GM23338 (cell line): ENCODE results near the gene DLG2. TPM values are rescaled to one million over a fixed set of nuclear protein-coding genes. Genes with fewer than 3 reads are reported as not detected.

ENCODE experiments used
- ATAC-seq: fragments of 200-7000 bp; cut with Tn5 transposase; 3 replicates; pipeline ENCODE4 v1.9.1; 2020
- DNase-seq: peaks from one replicate; pipeline ENCODE4 v3.0.0-alpha.2; 2015; ENCODE audit warnings: low spot score
- H2AFZ ChIP-seq: fragments of 200-600 bp; sonication (generic); 2 replicates; pipeline ENCODE4 v1.8.0; 2016; ENCODE audit warnings: antibody characterized with exemption, mild to moderate bottlenecking, moderate library complexity
- H3F3A ChIP-seq: fragments of 200-600 bp; sonication (generic); replicated peaks from 2 replicates; pipeline ENCODE4 v1.8.0; 2017; ENCODE audit warnings: antibody characterized with exemption, mixed run types, low read depth
- H3K27ac ChIP-seq: fragments of 200-600 bp; sonication (generic); 2 replicates; pipeline ENCODE4 v1.6.1; 2016; ENCODE audit warnings: low read depth
- H3K27me3 ChIP-seq: fragments of 200-600 bp; sonication (generic); 2 replicates; pipeline ENCODE4 v1.8.0; 2016; ENCODE audit warnings: mild to moderate bottlenecking, mixed run types, moderate library complexity; ENCODE audit not compliant: insufficient read depth
- H3K36me3 ChIP-seq: fragments of 200-600 bp; sonication (generic); 2 replicates; pipeline ENCODE4 v1.8.0; 2016; ENCODE audit warnings: mild to moderate bottlenecking; ENCODE audit not compliant: insufficient read depth
- H3K4me1 ChIP-seq: fragments of 200-600 bp; sonication (generic); 2 replicates; pipeline ENCODE4 v1.8.0; 2016; ENCODE audit warnings: mild to moderate bottlenecking, moderate library complexity; ENCODE audit not compliant: insufficient read depth
- H3K4me2 ChIP-seq: fragments of 200-600 bp; sonication (generic); 2 replicates; pipeline ENCODE4 v1.7.1; 2017; ENCODE audit warnings: mixed run types
- H3K4me3 ChIP-seq: fragments of 200-600 bp; sonication (generic); 2 replicates; pipeline ENCODE4 v1.6.1; 2016; ENCODE audit warnings: mixed run types
- H3K79me2 ChIP-seq: fragments of 200-600 bp; sonication (generic); replicated peaks from 2 replicates; pipeline ENCODE4 v1.8.0; 2017; ENCODE audit warnings: mild to moderate bottlenecking; ENCODE audit not compliant: insufficient read depth
- H3K9me2 ChIP-seq: fragments of 200-600 bp; sonication (generic); 2 replicates; pipeline ENCODE4 v1.8.0; 2017; ENCODE audit not compliant: insufficient read depth
- H4K20me1 ChIP-seq: fragments of 200-600 bp; sonication (generic); replicated peaks from 2 replicates; pipeline ENCODE4 v1.8.0; 2017; ENCODE audit warnings: mild to moderate bottlenecking; ENCODE audit not compliant: insufficient read depth
- H3K27ac Mint-ChIP-seq: 2 replicates; pipeline ENCODE4 v1.8.0; 2020; ENCODE audit warnings: inconsistent platforms, mild to moderate bottlenecking, moderate library complexity, mixed read lengths
- H3K27me3 Mint-ChIP-seq: 3 replicates; pipeline ENCODE4 v1.8.0; 2022; ENCODE audit warnings: low read depth, mild to moderate bottlenecking, moderate library complexity, mixed read lengths, inconsistent platforms; ENCODE audit not compliant: insufficient read depth, poor library complexity
- H3K36me3 Mint-ChIP-seq: 3 replicates; pipeline ENCODE4 v1.8.0; 2021; ENCODE audit warnings: low read depth, mild to moderate bottlenecking, inconsistent platforms, moderate library complexity, mixed read lengths
- H3K4me1 Mint-ChIP-seq: 3 replicates; pipeline ENCODE4 v1.8.0; 2020; ENCODE audit warnings: mild to moderate bottlenecking, inconsistent platforms, mixed read lengths
- H3K4me3 Mint-ChIP-seq: 3 replicates; pipeline ENCODE4 v1.8.0; 2021; ENCODE audit warnings: moderate library complexity, mild to moderate bottlenecking, inconsistent platforms, mixed read lengths
- H3K9me3 Mint-ChIP-seq: 3 replicates; pipeline ENCODE4 v1.8.0; 2020; ENCODE audit warnings: moderate library complexity, mild to moderate bottlenecking, inconsistent platforms, mixed read lengths
- CREB1 ChIP-seq: fragments of 250-450 bp; sonication (Bioruptor Pico); IDR thresholded peaks from 2 replicates; pipeline ENCODE4 v1.5.0; 2020; ENCODE audit warnings: low read depth, mild to moderate bottlenecking, moderate library complexity
- EZH2 ChIP-seq: fragments of 200-600 bp; sonication (generic); IDR thresholded peaks from one replicate; pipeline ENCODE4 v1.8.0; 2017; ENCODE audit warnings: antibody characterized with exemption, mild to moderate bottlenecking, low read depth; ENCODE audit not compliant: unreplicated experiment
- EZH2phosphoT487 ChIP-seq: fragments of 200-600 bp; sonication (generic); IDR thresholded peaks from one replicate; pipeline ENCODE4 v1.8.1; 2018; ENCODE audit warnings: antibody characterized with exemption; ENCODE audit not compliant: unreplicated experiment
- JUNB ChIP-seq: IDR thresholded peaks from one replicate; pipeline ENCODE4 v1.6.1; 2016; ENCODE audit warnings: antibody characterized with exemption; ENCODE audit not compliant: unreplicated experiment
- NANOG ChIP-seq: IDR thresholded peaks from 2 replicates; pipeline ENCODE4 v1.6.1; 2016; ENCODE audit warnings: antibody characterized with exemption, borderline replicate concordance
- POLR2AphosphoS5 ChIP-seq: IDR thresholded peaks from 2 replicates; pipeline ENCODE4 v1.6.1; 2016; ENCODE audit warnings: antibody characterized with exemption, low read depth
- ZNF114 ChIP-seq: fragments of 250-450 bp; sonication (Bioruptor Pico); IDR thresholded peaks from 2 replicates; pipeline ENCODE4 v1.5.0; 2020; ENCODE audit warnings: mild to moderate bottlenecking, moderate library complexity
- ZNF331 ChIP-seq: fragments of 250-450 bp; sonication (Bioruptor Pico); IDR thresholded peaks from 2 replicates; pipeline ENCODE4 v1.5.0; 2020; ENCODE audit warnings: low read depth, mild to moderate bottlenecking, moderate library complexity
- polyA plus RNA-seq: library from polyadenylated mRNA; unstranded; fragments of >200 nt; fragmentation: Nextera tagmentation; extraction: Ambion mirVana; gene quantifications from 2 replicates; pipeline ENCODE4 v1.2.1, GENCODE V29; 2016
- total RNA-seq: library from RNA; depleted of rRNA; stranded (reverse); fragments of >200 nt; shearing (Covaris generic); gene quantifications from 2 replicates; pipeline ENCODE4 v1.2.3, GENCODE V29; 2014
- TF ChIP-seq, protein P1 (sequence below): IDR thresholded peaks from one replicate; pipeline ENCODE4 v1.6.1; 2018; ENCODE audit warnings: antibody characterized with exemption; ENCODE audit not compliant: unreplicated experiment
- TF ChIP-seq, protein P2 (sequence below): fragments of 250-450 bp; sonication (Bioruptor Pico); IDR thresholded peaks from 2 replicates; pipeline ENCODE4 v1.5.0; 2020; ENCODE audit warnings: mild to moderate bottlenecking, moderate library complexity
- TF ChIP-seq, protein P3 (sequence below), 2 experiments: fragments of 200-600 bp in 1 of 2; sonication (generic) in 1 of 2; conservative IDR thresholded peaks; 2 replicates each; pipeline versions ENCODE4 v1.5.1 to v1.6.1; 2016 to 2017; ENCODE audit warnings: antibody characterized with exemption in 2 of 2, low read depth in 2 of 2, mild to moderate bottlenecking in 2 of 2, moderate library complexity in 1 of 2
- TF ChIP-seq, protein P4 (sequence below): IDR thresholded peaks from 2 replicates; pipeline ENCODE4 v1.6.1; 2016; ENCODE audit warnings: antibody characterized with exemption

Gene DLG2
- total and polyA plus RNA-seq, 2 experiments from 2014 or later = 19.8 to 21.5 TPM

DNA sequence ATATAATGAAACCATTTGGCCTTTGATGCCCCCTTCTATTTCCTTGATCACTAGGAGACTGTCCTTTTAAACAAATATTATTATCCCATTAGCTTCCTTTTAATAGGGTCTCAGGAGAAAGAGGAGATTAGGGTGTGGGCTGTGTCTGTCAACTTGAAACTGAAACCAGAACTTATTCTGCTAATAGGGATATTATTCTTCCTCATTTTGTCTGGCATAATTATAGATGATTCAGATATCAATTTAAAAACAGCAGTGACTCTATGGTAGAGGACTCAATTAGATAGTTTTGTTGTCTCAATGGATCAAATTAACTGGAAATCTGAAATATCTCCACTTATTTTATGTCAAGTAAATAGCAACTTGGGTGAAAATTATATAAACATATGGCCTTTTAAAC is 1756.1 kb downstream of the DLG2 start:
- no peak for DNase-seq
- no peak for ATAC-seq
- TF ChIP-seq CREB1 (no peak), ZNF331 (no peak), NANOG (no peak), EZH2phosphoT487 (no peak), JUNB (no peak), ZNF114 (CRISPR knock-in tag) (no peak), EZH2 (no peak), POLR2AphosphoS5 (no peak)
- TF ChIP-seq, protein P1, sequence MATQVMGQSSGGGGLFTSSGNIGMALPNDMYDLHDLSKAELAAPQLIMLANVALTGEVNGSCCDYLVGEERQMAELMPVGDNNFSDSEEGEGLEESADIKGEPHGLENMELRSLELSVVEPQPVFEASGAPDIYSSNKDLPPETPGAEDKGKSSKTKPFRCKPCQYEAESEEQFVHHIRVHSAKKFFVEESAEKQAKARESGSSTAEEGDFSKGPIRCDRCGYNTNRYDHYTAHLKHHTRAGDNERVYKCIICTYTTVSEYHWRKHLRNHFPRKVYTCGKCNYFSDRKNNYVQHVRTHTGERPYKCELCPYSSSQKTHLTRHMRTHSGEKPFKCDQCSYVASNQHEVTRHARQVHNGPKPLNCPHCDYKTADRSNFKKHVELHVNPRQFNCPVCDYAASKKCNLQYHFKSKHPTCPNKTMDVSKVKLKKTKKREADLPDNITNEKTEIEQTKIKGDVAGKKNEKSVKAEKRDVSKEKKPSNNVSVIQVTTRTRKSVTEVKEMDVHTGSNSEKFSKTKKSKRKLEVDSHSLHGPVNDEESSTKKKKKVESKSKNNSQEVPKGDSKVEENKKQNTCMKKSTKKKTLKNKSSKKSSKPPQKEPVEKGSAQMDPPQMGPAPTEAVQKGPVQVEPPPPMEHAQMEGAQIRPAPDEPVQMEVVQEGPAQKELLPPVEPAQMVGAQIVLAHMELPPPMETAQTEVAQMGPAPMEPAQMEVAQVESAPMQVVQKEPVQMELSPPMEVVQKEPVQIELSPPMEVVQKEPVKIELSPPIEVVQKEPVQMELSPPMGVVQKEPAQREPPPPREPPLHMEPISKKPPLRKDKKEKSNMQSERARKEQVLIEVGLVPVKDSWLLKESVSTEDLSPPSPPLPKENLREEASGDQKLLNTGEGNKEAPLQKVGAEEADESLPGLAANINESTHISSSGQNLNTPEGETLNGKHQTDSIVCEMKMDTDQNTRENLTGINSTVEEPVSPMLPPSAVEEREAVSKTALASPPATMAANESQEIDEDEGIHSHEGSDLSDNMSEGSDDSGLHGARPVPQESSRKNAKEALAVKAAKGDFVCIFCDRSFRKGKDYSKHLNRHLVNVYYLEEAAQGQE = no peak
- TF ChIP-seq, protein P2, sequence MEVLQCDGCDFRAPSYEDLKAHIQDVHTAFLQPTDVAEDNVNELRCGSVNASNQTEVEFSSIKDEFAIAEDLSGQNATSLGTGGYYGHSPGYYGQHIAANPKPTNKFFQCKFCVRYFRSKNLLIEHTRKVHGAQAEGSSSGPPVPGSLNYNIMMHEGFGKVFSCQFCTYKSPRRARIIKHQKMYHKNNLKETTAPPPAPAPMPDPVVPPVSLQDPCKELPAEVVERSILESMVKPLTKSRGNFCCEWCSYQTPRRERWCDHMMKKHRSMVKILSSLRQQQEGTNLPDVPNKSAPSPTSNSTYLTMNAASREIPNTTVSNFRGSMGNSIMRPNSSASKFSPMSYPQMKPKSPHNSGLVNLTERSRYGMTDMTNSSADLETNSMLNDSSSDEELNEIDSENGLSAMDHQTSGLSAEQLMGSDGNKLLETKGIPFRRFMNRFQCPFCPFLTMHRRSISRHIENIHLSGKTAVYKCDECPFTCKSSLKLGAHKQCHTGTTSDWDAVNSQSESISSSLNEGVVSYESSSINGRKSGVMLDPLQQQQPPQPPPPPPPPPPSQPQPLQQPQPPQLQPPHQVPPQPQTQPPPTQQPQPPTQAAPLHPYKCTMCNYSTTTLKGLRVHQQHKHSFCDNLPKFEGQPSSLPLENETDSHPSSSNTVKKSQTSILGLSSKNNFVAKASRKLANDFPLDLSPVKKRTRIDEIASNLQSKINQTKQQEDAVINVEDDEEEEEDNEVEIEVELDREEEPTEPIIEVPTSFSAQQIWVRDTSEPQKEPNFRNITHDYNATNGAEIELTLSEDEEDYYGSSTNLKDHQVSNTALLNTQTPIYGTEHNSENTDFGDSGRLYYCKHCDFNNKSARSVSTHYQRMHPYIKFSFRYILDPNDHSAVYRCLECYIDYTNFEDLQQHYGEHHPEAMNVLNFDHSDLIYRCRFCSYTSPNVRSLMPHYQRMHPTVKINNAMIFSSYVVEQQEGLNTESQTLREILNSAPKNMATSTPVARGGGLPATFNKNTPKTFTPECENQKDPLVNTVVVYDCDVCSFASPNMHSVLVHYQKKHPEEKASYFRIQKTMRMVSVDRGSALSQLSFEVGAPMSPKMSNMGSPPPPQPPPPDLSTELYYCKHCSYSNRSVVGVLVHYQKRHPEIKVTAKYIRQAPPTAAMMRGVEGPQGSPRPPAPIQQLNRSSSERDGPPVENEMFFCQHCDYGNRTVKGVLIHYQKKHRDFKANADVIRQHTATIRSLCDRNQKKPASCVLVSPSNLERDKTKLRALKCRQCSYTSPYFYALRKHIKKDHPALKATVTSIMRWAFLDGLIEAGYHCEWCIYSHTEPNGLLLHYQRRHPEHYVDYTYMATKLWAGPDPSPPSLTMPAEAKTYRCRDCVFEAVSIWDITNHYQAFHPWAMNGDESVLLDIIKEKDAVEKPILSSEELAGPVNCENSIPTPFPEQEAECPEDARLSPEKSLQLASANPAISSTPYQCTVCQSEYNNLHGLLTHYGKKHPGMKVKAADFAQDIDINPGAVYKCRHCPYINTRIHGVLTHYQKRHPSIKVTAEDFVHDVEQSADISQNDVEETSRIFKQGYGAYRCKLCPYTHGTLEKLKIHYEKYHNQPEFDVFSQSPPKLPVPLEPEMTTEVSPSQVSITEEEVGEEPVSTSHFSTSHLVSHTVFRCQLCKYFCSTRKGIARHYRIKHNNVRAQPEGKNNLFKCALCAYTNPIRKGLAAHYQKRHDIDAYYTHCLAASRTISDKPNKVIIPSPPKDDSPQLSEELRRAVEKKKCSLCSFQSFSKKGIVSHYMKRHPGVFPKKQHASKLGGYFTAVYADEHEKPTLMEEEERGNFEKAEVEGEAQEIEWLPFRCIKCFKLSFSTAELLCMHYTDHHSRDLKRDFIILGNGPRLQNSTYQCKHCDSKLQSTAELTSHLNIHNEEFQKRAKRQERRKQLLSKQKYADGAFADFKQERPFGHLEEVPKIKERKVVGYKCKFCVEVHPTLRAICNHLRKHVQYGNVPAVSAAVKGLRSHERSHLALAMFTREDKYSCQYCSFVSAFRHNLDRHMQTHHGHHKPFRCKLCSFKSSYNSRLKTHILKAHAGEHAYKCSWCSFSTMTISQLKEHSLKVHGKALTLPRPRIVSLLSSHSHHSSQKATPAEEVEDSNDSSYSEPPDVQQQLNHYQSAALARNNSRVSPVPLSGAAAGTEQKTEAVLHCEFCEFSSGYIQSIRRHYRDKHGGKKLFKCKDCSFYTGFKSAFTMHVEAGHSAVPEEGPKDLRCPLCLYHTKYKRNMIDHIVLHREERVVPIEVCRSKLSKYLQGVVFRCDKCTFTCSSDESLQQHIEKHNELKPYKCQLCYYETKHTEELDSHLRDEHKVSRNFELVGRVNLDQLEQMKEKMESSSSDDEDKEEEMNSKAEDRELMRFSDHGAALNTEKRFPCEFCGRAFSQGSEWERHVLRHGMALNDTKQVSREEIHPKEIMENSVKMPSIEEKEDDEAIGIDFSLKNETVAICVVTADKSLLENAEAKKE (CRISPR knock-in tag) = no peak
- TF ChIP-seq, protein P3, sequence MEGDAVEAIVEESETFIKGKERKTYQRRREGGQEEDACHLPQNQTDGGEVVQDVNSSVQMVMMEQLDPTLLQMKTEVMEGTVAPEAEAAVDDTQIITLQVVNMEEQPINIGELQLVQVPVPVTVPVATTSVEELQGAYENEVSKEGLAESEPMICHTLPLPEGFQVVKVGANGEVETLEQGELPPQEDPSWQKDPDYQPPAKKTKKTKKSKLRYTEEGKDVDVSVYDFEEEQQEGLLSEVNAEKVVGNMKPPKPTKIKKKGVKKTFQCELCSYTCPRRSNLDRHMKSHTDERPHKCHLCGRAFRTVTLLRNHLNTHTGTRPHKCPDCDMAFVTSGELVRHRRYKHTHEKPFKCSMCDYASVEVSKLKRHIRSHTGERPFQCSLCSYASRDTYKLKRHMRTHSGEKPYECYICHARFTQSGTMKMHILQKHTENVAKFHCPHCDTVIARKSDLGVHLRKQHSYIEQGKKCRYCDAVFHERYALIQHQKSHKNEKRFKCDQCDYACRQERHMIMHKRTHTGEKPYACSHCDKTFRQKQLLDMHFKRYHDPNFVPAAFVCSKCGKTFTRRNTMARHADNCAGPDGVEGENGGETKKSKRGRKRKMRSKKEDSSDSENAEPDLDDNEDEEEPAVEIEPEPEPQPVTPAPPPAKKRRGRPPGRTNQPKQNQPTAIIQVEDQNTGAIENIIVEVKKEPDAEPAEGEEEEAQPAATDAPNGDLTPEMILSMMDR (conservative IDR thresholded peaks at IDR 0.05; ENCODE audit: low read depth in 2 of 2) = no peak
- TF ChIP-seq, protein P4, sequence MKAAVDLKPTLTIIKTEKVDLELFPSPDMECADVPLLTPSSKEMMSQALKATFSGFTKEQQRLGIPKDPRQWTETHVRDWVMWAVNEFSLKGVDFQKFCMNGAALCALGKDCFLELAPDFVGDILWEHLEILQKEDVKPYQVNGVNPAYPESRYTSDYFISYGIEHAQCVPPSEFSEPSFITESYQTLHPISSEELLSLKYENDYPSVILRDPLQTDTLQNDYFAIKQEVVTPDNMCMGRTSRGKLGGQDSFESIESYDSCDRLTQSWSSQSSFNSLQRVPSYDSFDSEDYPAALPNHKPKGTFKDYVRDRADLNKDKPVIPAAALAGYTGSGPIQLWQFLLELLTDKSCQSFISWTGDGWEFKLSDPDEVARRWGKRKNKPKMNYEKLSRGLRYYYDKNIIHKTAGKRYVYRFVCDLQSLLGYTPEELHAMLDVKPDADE = no peak

More for the DNA sequence above, 1756.1 kb downstream of the DLG2 start:
- H3K27me3 ChIP-seq = no peaks in the 10 kb centered on the region
- no peaks in the 10 kb centered on the region for H3K4me1 ChIP-seq
- H3K36me3 ChIP-seq = no peaks in the 10 kb centered on the region
- H3K27me3 Mint-ChIP-seq = no peaks in the 10 kb centered on the region
- no peak overlapping the region for H3K4me3 ChIP-seq
- H3F3A ChIP-seq = no peaks in the 10 kb centered on the region
- H3K36me3 Mint-ChIP-seq = no peaks in the 10 kb centered on the region
- no peak overlapping the region for H2AFZ ChIP-seq
- H3K9me3 Mint-ChIP-seq = no peaks in the 10 kb centered on the region
- no peak overlapping the region for H3K4me2 ChIP-seq
- H3K79me2 ChIP-seq = no peaks in the 10 kb centered on the region
- H3K4me3 Mint-ChIP-seq = no peak overlapping the region
- H4K20me1 ChIP-seq = no peaks in the 10 kb centered on the region
- no peak overlapping the region for H3K27ac ChIP-seq
- H3K9me2 ChIP-seq = no peaks in the 10 kb centered on the region; the same call in 1 of the 2 replicates
- no peaks in the 10 kb centered on the region for H3K4me1 Mint-ChIP-seq
- no peak overlapping the region for H3K27ac Mint-ChIP-seq
